GM18873 (cell line): ENCODE measurements around the gene MSL3B.

Experiments used
- ATAC-seq: cut with Tn5 transposase; IDR thresholded peaks from one replicate; pipeline ENCODE4 v1.9.1; 2021; ENCODE audit warnings: mild to moderate bottlenecking, moderate library complexity, moderate number of reproducible peaks; ENCODE audit not compliant: unreplicated experiment, low FRiP score

MSL3B gene

DNA sequence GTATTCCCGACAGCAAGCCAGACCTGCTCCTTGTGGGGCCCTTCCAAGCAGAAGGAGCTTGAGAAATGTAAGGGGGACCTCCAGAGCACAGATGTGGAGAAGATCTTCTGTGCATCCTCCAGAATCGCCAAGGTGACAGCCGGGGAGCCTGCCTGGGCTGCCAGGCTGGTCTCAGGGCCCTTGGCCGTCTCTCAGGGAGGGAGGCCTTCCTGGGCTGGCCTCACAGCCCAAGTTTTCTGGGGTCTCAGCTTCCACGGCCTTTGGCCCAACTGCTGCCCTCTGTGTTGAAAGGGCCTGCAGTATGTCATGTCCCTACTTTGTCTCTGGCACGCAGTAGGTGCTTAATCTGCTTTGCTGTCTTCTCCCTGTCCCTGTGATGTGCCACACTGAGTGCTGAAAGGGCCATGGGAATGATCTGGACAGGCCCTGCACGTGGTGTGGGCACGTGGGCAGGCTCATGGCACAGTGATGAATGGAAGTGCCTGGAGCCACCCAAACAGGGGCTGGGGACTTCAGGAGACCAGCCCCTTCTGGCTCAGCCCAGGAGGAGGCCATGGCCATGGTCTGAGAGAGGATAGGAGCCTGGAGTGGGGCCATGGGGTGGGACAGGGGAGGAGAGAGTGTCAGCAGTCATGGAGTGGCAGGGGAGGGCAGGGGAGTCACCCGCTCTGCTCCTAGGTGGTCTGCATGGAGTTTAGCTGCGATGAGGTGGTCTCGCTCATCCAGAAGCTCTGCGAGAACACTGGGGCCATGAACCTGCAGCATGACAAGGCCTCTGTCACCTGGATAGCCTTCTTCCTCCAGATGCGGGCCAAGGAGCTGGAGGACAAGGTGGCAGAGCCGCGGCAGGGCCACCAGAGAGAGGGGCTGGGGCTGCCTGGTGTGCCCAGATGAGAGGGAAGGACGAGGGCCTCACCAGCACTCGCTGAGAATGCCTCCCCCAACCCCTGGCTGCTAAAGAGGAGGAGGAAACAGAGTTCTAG, 49.3 kb downstream of the MSL3B start:
- no peak for ATAC-seq

DNA sequence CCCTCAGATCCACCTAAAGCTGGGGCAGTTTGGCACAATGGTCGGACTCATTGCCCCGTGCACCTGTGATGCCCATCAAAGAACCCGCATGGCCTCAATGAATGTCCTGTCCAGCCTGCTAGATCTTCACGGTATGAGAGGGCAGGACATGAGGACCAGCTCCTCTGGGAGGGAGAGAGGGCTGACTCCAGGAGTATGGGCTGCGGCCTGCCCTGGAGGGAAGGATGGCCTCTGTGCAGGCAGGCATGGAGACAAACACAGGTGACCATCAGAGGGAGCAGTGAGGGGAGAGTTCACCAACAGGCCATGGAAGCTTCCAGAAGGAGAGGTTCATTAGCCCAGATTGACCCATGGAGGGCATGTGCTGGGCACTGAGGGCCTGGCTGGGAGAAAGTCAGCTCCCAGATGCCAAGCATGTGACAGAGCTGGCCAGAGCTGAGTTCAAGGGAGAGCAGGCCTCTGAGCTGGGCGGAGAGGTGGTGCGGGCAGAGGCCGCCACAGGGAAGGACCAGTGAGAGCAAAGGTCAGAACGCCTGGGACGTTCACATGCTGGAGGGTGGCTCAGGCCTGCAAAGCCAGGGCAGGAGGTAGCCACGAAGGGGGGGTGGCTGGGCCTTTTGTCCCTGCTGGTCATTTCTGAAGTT, 50.1 kb downstream of the MSL3B start:
- ATAC-seq, result no peak

DNA sequence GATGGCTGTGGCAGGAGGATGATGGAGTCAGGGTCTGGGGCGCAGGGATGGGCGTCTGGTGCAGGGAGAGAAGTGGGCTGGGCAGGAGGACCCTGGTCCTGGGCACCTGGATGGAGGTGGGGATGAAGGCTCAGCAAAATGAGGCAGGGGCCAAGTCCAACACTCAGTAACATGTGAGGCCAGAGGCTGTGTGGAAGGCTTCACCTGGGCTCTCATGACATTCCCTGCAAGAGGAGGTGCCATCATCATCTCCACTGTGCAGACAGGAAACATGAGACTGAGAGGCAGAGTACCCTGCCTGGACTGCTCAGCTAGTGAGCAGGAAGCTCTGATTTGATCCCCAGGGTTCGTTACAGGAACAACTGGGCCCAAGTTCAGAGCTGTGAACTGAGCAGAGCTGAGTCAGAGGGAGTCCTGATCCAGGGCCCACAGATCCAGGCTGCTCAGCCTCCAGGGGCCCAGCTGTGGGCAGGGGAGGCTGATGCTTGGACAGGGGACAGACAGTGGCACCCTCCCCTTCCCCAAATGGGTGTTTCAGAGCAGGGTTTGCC, 50.8 kb downstream of the MSL3B start:
- no peak for ATAC-seq

DNA sequence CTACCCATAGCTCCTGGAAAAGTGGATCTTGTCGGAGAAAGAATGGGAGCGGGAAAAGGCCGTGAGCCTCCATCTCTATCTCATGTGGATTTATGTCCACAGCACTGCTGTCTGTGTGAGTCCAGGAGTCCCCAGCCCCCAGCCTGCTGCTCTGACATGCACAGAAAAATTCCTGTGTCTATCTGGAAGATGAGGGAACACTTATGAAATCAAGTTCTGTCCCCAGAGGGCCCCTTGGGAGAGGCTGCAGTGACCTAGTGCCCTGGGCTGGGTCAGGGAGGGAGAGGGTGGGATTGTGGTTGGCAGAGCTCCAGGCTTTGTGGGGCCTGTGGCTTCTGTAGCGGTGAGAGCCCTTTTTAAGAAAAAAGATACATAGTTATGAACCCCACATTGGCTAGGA, 51.4 kb downstream of the MSL3B start:
- no peak for ATAC-seq

DNA sequence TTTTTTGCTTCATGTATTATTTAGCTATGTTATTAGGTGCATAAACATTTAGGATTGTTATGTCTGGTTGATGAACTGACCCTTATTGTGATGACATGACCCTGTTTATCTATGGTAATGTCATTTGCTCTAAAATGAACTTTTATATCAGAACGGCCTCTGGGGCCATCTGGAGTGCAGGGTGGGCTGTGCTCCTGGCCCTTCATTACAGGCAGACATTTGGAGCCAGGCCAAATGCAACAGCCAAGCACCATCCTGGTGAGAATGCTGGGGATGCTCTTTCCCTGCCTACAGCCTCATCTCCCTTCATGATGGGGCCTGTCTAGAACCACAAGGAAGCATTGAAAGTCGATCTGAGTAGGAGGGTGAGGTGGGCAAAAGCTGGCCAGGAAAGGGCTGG, 51.9 kb downstream of the MSL3B start:
- ATAC-seq, result no peak

DNA sequence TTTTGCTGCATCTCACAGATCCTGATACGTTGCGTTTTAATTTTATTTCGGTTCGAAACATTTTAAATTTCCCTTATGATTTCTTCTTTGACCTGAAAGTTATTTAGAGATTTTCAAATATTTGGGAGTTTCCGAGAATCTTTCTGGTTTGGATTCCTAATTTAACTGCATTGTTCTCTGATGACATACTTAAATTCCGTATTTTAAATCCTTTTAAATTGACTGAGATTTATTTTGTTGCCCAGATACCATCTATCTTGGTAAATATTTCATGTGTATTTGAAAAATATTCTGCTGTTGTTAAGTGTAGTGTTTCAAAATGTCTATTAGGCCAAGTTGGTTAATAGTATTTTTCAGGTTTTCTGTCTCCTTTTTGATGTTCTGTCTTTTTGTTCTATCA, 52.3 kb downstream of the MSL3B start:
- ATAC-seq, result no peak
